HG03196 (cell line): ENCODE data around the gene GLRB.
"Not testable (repeated sequence)": the region's sequence is repeated elsewhere in the genome, so short reads cannot be mapped to it uniquely, and the experiment has no call there.

Experiments used
- ATAC-seq: cut with Tn5 transposase; IDR thresholded peaks from one replicate; pipeline ENCODE4 v1.9.1; 2021; ENCODE audit not compliant: unreplicated experiment

GLRB gene

GRCh38 chr4:157075811-157076577 lies at the start of gene GLRB:
GLRB (plus strand) TSS chr4:157076150; CDS start chr4:157078025, 1,875 bp downstream.
- ATAC-seq: no peak

- ATAC-seq: no peak
Observed at GRCh38 chr4:157035471-157035870, 40.5 kb upstream of the GLRB start.

- no peak for ATAC-seq
Observed at GRCh38 chr4:157040405-157040804, 35.5 kb upstream of the GLRB start.

- ATAC-seq: no peak
Observed at GRCh38 chr4:157043131-157043530, 32.8 kb upstream of the GLRB start.

- ATAC-seq: no peak
Observed at GRCh38 chr4:157045507-157046127, 30.3 kb upstream of the GLRB start.

GRCh38 chr4:157048248-157048647 lies 27.7 kb upstream of the GLRB start:
- no peak for ATAC-seq

- ATAC-seq: no peak
Observed at GRCh38 chr4:157050561-157050960, 25.4 kb upstream of the GLRB start.

- no peak for ATAC-seq
Observed at GRCh38 chr4:157052429-157053040, 23.4 kb upstream of the GLRB start.

- no peak for ATAC-seq
Observed at GRCh38 chr4:157057218-157057617, 18.7 kb upstream of the GLRB start.

GRCh38 chr4:157058899-157059298 lies 17.1 kb upstream of the GLRB start:
- not testable (repeated sequence) for ATAC-seq

- no peak for ATAC-seq
Observed at GRCh38 chr4:157072002-157072401, 3.9 kb upstream of the GLRB start.

- ATAC-seq: no peak
Observed at GRCh38 chr4:157075401-157075800, 549 bp upstream of the GLRB start.

GRCh38 chr4:157076578-157076947 lies 613 bp downstream of the GLRB start:
- no peak for ATAC-seq

- no peak for ATAC-seq
Observed at GRCh38 chr4:157079441-157079840, 3.5 kb downstream of the GLRB start.

- ATAC-seq: no peak
Observed at GRCh38 chr4:157080605-157081004, 4.7 kb downstream of the GLRB start.

- ATAC-seq: no peak
Observed at GRCh38 chr4:157095716-157096115, 19.8 kb downstream of the GLRB start.

GRCh38 chr4:157096439-157096838 lies 20.5 kb downstream of the GLRB start:
- no peak for ATAC-seq

- no peak for ATAC-seq
Observed at GRCh38 chr4:157099506-157099905, 23.6 kb downstream of the GLRB start.

- ATAC-seq: no peak
Observed at GRCh38 chr4:157104541-157104940, 28.6 kb downstream of the GLRB start.

- no peak for ATAC-seq
Observed at GRCh38 chr4:157114671-157115070, 38.7 kb downstream of the GLRB start.

- ATAC-seq: no peak
Observed at GRCh38 chr4:157115613-157116335, 39.8 kb downstream of the GLRB start.

- no peak for ATAC-seq
Observed at GRCh38 chr4:157121401-157121800, 45.5 kb downstream of the GLRB start.
